ENCODE data around the gene DNER.

Gene DNER

DNA sequence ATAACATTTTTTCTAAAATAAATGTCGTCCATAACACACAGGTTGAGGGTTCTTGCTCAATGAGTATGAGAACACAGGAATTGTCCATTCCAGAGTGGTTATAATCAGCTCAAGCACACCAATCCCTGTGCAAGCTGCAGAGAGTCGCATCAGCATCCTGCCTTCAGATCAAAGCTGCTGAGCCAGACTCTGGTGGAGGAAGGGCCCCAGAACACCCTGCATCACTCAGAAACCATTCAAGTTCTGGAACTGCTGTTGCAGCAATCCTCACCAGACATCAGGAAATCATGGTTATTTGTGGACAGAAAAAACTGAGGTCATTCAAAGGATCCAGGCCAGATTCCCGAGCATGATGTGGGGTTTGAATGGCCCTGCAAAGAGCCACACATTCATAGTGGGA is 44.5 kb downstream of the DNER start:
- peak; percentile 45 for DNase-seq (ENCODE audit: low read depth)

DNA sequence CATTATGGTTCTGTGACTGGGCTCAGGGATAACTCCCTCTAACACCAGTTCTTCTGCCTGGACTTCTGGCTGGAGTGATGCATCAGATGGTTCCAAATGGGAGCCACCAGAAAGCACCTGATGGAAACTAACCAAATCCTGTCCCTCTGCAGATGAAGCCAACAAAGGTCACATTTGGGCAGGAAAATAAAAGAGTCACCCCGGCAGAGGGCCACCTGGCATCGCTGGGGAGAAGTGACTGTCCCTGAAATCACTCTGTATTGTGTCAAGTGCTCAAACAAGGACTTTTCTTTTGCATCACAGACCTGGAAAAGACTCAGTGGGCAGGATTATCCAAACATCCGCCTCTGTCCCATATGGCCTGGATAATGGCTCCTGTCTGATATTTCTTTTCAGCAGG is 47.5 kb downstream of the DNER start:
- DNase-seq (ENCODE audit: low read depth): no peak

DNA sequence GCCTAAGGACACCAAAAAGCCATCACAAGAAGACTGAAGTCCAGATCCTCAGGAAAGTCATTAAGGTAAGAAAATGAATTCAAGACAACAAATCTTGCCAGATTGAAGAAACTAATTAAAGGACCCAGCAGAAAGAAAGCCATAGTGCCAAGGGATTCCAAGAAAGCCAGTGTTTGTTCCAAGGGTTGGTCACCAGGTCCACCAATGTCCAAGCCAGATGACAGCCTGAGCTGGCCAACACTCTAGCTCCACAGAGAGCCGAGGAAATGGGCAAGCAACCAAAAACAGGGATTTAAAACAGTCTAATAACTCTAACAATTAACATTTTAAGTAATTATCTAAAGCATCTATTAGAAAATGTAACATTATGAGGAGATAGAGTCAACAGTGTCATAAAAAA is 49.2 kb downstream of the DNER start:
- no peak for DNase-seq (ENCODE audit: low read depth)

DNA sequence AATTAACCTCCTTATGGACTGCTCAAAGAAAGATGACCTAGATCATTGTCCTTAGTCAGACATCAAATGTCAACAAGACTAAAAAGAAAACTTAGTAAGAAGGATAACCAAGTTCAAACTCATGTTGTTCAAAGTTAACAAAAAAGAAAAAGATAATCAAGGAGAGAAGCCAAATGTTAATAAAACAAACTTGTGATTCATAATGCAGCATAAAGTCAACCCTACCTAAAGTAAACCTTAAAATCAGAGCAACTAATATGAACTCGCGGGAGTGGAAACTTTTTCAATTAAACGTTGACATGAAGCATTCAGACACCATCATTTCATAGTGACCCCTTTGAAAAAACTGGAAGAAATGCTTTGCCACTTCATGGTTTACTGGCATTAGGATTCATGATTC is 52.9 kb downstream of the DNER start:
- peak; percentile 3 for DNase-seq (ENCODE audit: low read depth)

DNA sequence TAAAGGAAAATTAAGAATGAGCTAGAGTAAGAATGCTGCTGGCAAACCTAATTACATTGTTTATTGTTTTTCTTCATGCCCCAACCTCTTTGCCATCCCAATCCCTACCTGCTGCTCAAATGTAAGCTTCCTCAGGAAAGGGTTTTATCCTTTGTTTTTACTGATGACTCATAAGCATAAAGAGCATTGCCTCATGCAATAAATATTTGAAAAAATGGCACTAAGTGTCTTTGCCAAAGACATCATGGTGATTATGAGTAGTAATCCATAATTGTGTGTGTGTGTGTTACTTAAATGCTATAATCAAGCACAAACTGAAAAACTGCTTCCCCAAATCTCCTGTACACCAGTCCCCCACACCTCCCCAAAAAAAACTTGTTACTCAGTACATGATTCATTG is 53.4 kb downstream of the DNER start:
- peak; percentile 72 for DNase-seq (ENCODE audit: low read depth)

DNA sequence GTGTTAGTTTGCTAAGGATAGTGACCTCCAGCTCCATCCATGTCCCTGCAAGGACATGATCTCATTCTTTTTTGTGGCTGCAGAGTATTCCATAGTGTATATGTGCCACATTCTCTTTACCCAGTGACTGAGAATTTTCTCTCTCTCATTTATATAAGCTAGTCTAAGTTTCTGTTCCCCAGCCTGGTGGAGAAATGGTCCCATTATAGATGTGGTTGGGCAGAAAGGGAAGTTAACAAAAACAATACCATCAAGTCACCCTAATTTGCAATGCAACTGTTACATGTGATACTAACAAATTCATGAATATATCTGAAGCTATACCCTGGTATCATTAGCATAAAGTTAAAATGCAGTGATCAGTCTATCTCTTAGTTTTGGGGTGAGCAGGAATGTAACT is 54.0 kb downstream of the DNER start:
- no peak for DNase-seq (ENCODE audit: low read depth)

DNA sequence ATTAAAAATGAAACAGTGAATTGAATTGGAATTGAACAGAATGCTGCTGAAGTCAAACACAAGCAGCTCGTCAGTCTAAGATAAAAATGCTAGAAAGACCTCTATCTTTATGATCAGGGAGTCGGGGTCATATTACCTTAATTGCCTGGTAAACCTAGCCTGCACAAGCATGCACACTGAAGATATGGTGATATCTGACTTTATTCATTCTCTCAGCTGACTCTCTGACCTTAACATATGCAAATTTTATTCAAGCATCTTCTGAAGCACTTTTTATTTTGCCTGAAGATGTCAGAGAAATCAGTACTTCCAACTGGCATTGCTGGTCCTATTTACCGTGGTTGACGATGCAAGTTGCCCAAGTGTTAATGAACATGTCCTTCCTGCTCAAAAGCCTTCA is 56.4 kb downstream of the DNER start:
- no peak for DNase-seq (ENCODE audit: low read depth)

DNA sequence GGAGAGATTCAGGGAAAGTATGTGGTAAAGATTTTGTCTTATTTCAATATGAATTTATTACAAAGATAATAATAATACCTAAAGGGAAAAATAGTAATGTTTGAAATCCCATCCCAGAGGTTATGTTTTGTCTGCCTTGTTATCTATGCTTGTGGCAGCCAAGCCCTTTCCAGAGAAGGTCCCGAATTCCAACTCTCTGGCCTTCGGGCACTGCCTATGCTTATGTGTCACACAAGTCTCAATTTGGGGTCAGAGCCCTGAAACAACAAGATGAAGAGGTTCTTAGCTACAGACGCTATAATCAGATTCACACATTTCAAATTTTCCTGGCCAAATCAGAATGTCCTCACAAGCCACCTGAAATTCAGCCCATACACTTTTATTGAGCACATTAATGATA is 59.9 kb downstream of the DNER start:
- DNase-seq (ENCODE audit: low read depth): no peak

DNA sequence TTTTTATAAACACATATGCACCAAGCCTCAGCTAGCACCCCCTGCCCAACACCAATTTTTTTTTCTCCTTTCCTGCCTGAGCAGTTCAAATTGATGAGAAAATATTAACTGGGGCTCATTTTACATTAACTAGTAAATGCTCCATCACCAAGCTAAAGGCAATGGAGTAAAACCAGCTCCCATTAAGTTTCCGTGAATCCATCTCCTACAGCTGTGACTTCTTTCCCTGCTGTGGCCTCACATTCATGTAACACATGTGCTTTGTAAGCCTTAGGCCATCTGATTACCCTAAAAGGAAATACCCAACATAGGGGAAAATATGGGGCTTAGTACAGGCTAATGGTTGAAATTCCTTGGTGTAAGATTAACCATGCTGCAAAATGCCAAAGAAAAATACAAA is 60.8 kb downstream of the DNER start:
- DNase-seq (ENCODE audit: low read depth): no peak

DNA sequence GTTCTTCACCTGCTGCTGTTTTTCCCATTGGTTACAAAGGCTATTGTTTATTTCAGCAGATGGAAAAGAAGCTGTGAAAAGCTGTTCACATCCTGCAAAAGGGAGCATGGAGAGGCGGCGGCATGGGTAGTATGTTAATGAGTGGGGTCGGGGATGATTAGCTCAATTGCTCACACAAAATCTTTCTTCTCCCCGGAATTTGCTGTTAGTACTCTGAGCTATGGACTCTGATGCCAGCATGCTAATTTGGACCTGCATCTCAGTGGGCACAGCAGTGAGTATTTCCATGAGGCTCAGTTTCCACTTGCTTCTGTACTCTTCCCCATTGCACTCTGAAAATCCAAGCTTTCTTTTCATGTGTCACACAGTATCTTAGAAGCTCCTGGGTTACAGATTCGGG is 61.6 kb downstream of the DNER start:
- DNase-seq (ENCODE audit: low read depth): no peak

DNA sequence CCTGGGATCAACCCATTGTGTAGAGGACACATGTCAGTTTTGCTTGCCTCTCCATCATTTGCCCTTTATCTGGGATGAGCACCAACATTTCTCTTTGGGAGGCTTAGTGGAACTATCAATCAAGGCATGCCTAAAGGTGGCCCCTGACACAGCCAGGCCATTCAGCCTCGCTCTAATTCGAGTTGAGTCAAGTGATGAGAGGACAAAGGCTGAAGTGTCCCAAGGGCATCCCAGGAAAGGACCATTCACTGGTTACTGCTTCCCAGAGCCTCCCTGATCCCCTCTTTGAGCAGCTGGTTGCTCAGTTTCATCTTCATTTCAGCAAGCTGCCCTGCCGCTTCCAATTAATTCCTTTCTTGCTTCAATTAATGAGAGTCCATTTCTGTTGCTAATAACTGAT is 63.5 kb downstream of the DNER start:
- DNase-seq (ENCODE audit: low read depth): no peak

DNA sequence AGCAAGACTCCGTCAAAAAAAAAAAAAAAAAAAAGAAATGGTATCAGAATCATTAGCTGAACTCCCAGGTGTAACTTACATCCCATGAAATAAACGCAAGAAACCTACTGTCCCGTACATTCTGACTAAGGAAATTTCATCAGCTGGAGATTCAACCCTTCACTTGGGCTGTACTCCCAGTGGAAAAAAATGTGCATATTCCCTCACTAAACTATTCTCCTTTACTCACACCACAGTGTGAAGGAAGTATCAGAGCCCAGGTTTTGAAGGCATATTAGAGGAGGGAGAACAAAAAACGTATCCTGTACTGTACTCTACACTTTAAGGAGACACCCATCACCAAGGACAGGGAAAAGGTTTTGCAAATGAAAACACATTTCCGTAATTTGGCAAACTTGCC is 64.3 kb downstream of the DNER start:
- DNase-seq (ENCODE audit: low read depth): no peak

DNA sequence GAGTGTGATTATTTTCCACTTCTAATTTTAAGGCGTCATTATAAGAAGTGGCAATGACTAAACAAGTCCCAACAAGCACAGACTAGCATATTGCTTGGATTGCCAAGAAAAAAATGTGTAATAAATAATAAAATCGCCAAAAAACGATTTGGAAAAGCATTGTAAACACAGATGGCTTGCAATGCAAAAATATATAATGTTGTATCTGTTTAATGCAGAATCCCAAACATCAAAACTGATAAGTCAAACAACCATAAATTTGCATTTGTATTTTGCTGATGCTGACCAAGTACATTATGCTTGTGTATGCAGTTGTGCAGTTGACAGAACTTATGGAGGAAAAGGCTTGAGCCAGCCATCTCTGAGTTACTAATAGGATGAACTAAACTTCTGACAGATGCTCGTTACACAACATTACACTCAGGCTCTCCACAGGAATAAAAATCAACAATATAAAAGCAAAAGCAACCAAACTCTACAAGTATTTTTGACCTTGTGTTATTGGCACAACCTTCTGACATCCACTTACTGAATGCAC is 68.1 kb downstream of the DNER start:
- no peak for DNase-seq (ENCODE audit: low read depth)

DNA sequence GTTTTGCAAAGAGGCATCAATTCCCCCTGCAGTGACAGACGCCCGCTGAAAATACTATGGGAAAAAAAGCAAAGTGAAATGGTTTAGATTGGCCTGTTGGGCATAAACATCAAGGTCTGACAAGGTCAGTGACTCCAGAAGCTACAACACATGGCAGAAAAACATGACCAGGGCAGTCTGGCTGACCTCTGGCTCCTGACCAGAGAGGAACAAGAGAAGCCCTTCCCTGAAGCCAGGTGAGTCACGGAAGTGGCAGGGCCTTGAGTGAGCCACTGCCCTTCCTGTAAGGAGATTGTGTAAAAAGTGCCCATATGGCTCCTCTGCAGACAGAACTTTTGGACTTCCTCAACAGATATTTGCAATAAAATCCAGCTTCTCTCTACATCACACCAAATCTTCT is 72.0 kb downstream of the DNER start:
- DNase-seq (ENCODE audit: low read depth): peak; percentile 76

DNA sequence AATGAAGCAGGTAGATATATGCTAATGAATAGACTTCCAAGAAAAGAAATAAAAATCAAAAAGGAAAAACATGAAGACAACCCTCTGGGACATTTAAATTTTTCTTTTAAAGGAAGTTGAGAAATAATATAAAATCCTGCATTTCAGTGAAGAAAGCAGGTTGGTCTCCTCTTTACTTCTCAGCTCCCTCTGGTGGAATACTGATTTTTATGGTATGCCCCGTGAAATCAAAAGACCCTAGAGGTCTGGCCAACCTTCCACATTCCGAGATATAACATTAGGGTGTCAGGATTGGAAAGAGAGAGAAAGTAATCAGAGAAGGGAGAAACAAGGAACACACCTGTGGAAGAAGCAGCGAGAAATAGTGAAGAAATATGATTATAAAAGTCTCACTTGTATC is 72.7 kb downstream of the DNER start:
- DNase-seq (ENCODE audit: low read depth): peak; percentile 30

DNA sequence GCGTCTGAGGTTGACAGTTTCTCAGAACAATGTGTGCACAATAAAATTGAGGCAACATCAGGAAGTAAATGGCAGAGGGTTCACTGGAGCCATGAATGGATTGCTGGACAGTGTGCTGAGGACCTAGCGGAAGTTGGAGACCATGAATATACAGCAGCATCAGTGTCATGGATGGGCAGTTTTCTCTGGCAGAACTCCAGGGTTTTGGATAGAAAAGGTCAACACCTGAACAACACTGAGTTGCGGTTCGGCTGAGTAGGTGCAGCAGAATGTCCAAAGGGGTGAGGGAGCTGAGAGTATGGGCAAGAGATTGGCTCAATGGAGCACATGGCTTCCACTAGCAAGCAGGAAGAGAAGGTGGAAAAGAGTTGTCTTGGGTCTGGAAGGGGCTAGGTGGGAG is 73.7 kb downstream of the DNER start:
- DNase-seq (ENCODE audit: low read depth): no peak

DNA sequence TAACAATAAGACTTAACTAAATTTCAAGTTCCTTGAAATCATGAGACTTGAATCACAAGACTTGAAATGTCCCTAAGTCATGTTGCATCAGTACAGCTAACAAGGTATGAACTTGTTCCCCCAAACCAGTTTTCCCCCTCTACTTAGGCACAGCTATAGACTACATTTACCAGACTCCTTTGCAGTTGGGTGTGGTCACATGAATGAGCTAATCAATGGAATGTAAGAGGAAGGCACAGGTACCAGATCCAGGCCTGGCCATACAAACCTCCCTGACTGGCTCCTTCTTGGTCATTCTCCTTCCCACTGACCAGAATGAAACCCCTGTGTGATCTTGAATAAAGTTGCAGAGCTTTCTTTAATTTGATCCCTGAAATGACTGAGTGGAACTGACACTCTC is 77.8 kb downstream of the DNER start:
- peak; percentile 26 for DNase-seq (ENCODE audit: low read depth)

DNA sequence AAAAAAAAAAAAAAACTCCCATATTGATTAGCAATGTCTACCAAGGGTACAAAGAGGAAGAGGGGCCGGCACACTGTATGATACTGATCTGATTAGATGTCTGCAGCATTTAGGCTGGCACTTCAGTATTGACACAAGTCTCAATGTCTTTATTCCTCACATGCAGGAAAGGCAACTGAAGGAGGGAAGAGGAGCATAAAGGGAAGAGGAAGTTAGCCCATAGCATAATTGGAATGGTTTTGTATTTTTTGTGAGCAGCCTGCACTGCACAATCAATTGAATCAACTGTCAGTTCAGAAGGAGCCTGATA is 79.0 kb downstream of the DNER start:
- DNase-seq (ENCODE audit: low read depth): no peak

DNA sequence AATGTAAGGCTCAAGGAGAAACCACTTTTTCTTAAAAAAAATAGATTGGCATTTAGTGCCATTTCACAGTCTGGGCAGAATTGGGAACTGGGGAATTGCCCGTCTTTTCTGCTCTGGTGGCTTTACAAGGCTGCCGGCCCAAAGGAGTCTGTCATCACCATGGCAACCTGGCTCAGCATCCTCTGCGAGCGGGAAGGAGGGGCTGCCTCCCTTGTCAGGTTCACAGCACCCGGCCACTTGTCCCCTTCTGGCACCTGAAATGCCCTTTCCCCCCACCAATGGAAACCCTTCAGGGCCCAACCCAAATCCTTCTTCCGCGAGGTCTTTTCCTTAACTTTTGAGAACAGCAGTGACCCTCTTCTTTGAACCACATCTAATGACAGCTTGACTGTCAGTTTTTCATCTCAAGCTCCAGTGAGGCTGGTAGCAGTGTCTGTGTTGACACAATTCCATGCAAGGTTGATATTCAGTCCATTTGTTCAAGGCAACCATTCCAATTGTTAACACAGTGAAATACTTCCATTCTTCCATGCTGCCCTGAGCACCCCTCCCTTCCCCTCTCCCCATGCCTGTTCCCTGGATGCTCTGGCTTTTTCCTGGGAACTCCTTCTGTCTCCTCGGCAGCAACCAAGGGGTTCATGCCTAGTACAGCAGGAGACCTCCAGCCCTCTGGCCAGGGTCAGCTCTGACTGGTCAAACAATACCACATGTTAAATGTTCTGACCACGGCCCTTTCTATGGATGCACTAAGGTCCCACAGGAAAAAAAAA is 79.6 kb downstream of the DNER start:
- no peak for DNase-seq (ENCODE audit: low read depth)

DNA sequence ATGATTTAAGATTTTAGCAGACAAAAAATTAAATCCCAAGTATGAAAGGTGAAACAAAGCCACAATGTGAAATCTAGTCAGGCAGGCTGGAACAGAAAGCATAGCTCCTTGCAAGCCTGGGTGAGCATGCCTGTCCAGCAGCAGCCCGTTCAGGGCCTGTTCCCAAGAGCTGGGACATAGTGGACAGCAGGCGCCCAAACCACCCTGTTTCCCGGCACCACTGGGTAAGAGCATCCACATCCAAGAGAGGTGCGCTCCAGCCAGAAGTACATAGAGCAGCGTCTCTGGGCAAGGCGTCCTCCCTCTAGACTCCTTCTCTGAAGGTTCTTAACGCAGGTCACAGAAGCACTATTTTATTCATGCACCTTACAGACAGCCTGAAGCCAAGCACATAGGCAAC is 80.8 kb downstream of the DNER start:
- DNase-seq (ENCODE audit: low read depth): no peak

DNA sequence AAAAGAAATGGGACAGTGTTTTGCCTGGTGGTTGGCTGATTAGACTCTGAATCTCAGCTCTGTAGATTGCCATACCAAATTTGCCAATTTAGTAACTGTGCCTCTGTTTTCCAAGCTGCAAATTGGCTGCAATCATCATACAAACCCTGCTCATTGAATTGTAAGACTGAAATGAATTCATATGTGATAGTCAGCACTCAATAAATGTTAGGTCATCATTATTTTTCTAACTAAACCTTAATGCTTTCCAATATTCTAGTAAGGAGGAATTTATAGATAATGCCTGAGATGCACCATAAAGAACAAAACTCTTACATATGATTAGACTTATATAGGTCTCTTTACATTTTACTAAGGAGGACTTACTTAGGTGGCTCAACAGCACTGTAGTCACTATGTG is 85.3 kb downstream of the DNER start:
- DNase-seq (ENCODE audit: low read depth): no peak

DNA sequence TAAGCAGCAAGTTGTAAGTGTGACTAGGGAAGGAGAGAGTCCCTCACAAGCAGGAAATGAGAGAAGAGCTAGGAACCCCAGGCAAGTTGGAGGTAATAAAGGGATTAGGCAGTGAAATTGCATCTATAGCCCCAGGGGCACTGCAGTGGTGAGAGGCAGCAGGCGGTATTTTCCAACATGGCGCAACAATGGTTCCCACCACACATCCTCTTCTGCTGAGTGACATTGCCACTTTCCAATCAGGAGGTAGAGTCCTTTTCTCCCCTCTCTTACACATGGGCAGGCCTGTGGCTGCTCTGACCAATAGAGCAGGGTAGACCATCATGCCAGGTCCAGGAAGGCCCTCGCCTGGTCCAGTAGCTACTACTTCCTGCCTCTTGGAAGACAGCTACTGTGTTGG is 86.6 kb downstream of the DNER start:
- DNase-seq (ENCODE audit: low read depth): peak; percentile 25

DNA sequence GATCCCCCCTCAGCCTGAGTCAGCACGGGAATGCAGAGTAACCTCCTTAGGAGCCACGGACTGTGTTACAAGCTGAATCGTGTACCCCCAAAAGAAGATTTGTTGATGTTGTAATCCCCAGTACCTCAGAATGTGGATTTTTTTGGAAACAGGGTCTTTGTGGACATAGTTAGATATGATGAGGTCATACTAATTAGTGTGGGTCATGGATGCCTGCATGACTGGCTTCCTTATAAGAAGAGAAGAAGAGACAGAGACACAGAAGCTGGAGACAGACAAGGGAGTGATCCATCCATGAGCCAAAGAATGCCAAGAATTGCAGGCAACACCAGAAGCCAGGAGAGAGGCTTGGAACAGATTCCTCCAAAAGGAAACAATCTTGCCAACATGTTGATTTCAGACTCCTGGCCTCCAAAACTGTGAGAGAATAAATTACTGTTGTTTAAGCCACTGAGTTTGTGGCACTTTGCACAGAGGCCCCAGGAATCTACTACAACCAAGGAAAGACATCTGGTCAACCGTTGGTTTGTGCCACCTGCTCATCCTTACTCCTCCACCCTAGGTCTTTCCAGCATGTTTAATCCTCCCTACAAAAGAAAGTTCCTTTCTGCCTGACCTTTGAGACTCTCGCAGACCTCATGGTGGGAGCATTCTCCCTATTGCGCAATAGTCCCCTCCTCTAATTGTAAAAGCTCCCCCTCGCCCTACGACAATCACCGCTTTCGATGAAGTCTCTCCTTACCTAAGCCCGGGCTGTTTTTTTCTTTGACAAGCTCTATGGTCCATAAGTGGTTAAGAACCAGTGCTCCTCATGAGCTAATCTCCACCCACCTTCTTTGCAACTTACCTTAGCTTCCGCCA is 91.6 kb downstream of the DNER start:
- peak; percentile 41 for DNase-seq (ENCODE audit: low read depth)

DNA sequence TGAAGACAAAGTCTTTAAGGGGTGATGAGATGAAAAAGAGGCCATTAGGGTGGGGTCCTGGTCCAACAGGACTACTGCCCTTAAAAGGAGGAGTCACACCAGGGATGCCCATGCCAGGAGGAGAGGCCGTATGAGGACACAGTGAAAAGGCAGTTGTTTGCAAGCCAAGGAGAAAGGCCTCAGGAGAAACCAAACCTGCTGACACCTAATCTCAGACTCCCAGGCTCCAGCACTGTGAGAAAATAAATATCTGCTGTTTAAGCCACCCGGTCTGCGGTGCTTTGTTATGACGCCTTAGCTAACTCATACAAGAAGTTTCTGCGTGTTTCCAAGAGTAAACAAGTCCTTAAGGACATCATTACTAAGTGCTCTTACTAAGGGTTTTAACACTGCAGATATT is 93.6 kb downstream of the DNER start:
- no peak for DNase-seq (ENCODE audit: low read depth)
